GM18870 (cell line): ENCODE results near the gene LRRC55.

Experiments used
- ATAC-seq: cut with Tn5 transposase; IDR thresholded peaks from one replicate; pipeline ENCODE4 v1.9.1; 2021; ENCODE audit warnings: moderate library complexity; ENCODE audit not compliant: unreplicated experiment

The LRRC55 gene

GRCh38 chr11:57233702-57234101 is 51.9 kb downstream of the LRRC55 start:
- no peak for ATAC-seq

DNA sequence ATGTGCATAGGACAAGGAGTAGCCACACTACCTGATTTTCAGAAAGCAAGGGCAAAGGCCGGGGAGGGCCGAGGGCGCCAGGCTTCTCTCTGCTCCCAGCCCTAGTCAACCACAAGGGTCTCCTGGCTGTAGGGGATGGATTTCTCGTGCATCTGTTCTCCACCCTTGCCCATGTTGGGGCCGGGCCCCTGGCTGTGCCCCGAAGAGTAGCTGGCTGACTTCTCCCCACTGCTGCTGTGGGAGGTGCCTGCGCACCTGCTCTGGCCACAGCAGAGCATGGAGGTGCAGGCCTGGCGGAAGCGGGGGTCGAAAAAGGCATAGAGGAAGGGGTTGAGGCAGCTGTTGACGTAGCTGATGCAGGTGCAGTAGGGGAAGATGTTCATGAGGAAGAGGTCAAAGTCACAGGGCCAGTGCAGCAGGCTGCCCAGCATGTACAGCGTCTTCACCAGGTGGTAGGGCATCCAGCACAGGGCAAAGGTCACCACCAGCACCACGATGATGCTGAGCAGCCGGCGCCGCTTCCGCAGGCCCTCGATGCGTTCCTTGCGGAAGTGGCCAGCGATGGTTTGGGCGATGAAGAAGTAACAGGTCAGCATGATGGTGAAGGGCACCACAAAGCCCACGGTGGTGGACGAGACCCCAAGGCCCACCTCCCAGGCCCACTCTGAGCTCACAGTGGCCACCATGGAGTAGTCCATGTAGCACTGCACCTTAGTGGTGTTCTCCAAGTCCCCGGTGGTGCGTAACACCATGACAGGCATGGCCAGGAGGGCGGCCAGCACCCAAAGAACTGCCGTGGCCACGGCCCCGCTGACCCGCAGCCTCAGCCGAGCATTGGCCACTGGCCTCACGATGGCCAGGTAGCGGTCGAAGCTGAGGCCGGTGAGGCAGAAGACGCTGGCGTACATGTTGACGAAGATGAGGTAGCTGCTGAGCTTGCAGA is 54.3 kb downstream of the LRRC55 start:
- no peak for ATAC-seq

DNA sequence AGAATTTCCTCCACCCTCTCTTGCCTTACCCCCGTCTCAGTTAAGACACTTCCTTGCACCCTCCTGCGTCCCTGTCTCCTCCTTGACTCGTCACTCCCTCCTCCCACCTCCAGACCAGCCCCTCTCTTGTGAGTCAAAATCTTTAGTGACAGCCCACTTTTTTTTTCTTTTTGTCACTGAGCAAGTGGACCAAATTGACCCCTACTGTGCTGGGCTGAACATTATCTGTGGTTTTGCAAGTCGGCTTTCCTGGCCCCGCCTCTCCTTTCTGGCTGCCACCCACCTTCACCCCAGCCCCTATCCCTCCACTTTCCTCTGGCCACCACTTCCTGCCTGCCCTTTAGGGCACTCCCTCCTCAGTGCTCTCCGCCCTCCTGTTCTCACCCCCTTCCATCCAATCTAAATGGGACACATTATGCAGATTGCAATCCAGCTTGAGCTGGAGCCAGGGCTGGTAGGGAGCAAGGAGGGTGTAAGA is 55.5 kb downstream of the LRRC55 start, which contains the start of gene APLNR:
TSS of gene APLNR (minus strand) at position 47 of the 478 bp plus-strand sequence. CDS start 246 bp downstream, outside the sequence.
- ATAC-seq: no peak

GRCh38 chr11:57239348-57239747 is 57.6 kb downstream of the LRRC55 start:
- ATAC-seq: no peak

GRCh38 chr11:57240007-57240406 is 58.3 kb downstream of the LRRC55 start:
- no peak for ATAC-seq

- ATAC-seq: no peak
Measured at GRCh38 chr11:57240757-57241156, 59.0 kb downstream of the LRRC55 start.
